NCI-H1417 (cell line): ENCODE measurements around the gene GLUL.
"Not testable (repeated sequence)": the region's sequence is repeated elsewhere in the genome, so short reads cannot be mapped to it uniquely, and the experiment has no call there.

Experiments used
- DNase-seq, 3 experiments: peaks; one replicate each; lab custom pipeline; 2025; lab: John Stamatoyannopoulos, UW

The GLUL gene

GRCh38 chr1:182394055-182394775 lies 2.6 kb upstream of the GLUL start:
- DNase-seq = no peak

GRCh38 chr1:182392050-182393028 lies 749 bp upstream of the GLUL start:
- DNase-seq = peak; percentile 87 to 95 (median 95)

- DNase-seq = peak in 1 of 3 experiments; percentile 95
Observed at GRCh38 chr1:182391028-182391361, 595 bp downstream of the GLUL start.

- peak in 2 of 3 experiments; percentile 13 to 41 for DNase-seq
Observed at GRCh38 chr1:182389619-182390047, 2.0 kb downstream of the GLUL start.

DNA sequence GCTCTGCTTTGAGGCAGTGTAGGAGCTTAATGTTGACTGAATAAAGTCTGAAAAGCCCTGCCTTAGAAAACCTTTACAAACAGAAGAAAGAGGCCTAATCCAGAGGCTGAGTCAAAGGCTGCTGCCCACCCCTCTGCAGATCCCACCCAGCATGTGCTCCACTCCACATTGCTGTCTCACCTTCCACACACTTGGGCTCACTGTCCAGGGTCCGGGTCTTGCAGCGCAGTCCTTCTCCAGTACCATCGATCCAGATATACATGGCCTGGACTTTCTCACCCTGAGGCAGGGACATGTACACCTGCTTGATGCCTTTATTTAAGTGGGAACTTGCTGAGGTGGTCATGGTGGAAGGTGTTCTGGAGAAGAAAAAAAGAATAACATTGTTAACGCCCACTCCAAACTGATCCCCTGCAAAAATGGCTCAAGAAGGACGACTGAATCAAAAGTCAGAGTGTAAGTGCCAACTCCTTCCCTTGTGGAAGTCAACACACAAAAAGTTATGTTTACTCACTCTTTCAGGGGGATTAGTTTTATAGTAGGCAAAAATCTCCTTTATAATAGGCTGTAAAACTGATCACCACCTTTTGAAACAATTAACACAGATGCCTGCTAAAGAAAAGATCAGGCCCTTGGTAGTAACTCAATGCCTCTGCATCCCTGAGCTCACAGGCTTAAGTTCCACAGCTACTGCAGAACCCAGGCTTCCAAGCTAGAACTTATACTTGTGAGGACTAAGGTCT lies 3.0 kb downstream of the GLUL start:
- no peak for DNase-seq

DNA sequence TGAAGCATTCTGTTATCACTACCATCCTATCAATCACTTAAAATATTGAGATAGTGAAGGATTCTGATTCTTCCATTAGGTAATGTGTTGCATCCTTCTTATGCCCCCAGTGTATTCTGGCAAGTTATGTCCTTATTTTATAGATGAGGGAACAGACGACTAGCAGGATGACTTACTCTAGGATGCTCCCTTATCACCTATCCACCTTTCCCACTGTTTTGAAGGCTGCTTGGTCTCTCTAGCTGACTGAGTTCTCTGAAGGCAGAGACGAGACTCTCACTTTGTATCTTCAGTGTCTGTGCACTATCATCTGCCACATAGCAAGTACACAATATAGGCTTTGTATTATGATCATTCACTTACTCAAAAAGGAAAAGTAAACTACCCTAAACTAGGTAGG lies 4.0 kb downstream of the GLUL start:
- DNase-seq = no peak

GRCh38 chr1:182386980-182387379 lies 4.6 kb downstream of the GLUL start:
- no peak for DNase-seq

DNA sequence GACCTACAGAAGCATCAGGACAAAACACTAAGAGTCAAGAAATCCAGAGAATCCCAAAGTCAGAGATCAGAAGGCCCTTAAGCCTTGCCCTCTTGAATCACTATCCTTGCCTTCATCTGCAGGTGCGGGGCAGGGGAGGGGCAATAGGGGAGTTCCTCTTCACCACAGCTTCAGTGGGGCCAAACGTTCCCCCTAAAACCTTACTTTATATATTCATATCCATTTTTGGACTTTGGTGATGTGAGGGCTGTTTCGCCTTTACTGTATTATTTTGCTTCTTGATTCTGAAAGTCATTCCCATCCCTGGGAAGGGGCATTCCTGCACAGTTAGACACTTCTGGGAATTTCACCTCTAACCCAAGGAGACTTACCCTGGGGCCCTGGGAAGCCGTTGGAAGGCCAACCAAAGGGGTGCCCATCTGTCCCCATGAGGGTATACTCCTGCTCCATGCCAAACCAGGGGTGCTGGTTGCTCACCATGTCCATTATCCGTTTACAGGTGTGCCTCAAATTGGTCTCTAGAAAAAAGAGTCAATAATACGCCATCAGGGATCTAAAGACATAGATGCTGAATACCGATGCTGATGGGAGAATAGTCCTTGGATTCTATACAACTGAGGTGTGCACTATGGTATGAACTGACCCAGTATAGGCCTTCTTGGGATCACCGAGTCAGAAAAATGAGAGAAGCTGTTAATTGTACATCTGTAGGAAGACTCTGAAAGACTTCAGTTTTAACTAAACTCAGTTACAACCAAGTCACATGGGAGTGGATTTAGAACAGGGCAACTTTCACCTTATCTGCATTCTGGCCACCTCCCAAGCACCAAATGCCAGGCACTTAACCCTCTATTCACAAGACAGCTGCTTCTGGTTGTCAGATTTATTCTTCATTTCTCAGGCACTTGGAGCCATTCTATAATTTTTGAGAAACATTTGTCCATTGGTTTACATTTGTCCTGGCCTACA lies 5.4 kb downstream of the GLUL start:
- DNase-seq = no peak

- DNase-seq = peak in 1 of 3 experiments; percentile 49
Observed at GRCh38 chr1:182384387-182384960, 7.1 kb downstream of the GLUL start.

- DNase-seq = peak in 1 of 3 experiments; percentile 49
Observed at GRCh38 chr1:182383934-182384333, 7.7 kb downstream of the GLUL start.

- peak in 1 of 3 experiments; percentile 38 for DNase-seq
Observed at GRCh38 chr1:182383037-182383661, 8.4 kb downstream of the GLUL start.

DNA sequence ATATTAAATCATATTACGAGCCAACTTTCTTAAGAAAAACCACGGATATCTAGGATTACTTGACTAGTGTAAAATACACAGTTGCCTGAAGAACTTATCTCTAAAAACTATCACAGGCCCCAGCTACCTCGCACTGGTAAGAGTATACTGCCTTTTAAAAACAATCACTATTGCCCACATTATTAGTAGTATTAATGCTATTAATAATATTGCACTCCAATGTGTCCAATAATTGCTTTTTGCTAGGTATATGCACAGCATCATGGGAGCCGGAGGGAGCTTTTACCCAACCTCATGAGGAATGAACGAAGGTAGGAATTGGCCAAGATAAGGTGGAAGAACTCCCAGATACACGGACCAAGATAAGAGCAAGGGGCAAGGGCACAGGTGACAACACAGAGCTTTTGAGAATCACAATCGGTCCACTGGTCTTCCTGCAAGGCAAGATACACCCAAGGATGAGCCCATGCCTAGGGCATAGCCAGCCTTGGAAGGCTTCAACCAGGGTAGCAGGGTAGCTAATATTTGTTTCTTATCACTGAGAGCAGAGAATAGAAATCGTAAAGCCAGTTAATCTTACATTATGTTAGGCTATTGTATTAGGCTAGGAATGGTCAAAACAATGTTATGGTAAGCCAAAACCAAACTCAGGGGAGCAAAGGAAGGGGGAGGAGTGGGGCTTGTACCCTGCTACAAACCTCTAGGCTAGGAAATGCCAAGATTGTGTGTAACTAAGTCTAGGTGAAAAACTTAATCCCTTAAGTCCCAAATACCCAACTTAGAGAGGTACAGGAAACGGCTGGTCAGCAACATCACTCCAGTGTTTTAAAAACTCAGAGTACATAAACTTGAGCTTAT lies 9.4 kb downstream of the GLUL start:
- DNase-seq = no peak

- DNase-seq = no peak
Observed at GRCh38 chr1:182380199-182380598, 11.4 kb downstream of the GLUL start.

DNA sequence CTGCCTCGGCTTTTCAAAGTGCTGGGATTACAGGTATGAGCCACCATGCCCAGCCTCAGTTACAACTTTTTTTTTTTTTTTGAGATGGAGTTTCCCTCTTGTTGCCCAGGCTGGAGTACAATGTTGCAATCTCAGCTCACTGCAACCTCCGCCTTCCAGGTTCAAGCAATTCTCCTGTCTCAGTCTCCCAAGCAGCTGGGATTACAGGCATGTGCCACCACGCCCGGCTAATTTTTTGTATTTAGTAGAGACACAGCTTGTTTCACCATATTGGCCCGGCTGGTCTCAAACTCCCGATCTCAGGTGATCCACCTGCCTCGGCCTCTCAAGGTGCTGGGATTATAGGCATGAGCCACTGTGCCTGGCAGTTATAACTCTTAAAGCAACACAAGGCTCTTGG lies 11.8 kb downstream of the GLUL start:
- not testable (repeated sequence) for DNase-seq

DNA sequence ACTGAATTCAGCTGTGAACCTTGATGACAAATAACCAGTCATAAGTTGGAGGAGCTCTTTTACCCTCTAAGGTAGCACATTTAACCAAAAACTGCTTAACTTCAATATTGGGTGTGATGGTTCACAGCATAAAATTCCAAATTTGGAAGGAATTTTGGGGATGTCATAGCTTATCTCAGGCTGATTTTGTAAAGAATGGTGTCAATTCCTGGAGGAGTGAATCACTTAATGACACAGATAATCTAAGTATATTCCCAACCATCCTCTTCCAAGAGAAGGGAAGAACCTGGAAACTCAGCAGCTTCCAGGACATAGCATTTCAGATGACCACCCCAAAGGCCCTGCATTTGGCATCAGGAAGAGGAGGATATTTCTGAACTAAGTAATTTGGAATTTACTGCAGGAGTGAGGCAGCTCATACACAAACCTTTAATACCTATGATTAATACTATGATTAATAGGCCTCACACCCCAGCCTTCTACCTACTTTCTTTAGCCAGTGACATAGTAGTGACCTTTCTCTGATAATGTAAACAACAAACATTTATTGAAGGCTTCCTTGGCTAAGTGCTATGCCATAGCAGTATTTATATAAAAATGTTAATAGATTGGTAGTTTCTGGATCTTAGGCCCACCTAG lies 14.5 kb downstream of the GLUL start:
- DNase-seq = no peak

- no peak for DNase-seq
Observed at GRCh38 chr1:182374101-182374834, 17.3 kb downstream of the GLUL start.

- DNase-seq = no peak
Observed at GRCh38 chr1:182370532-182370931, 21.1 kb downstream of the GLUL start.

GRCh38 chr1:182368903-182369302 lies 22.7 kb downstream of the GLUL start:
- no peak for DNase-seq
